HEK293T (cell line): ENCODE results near the gene DNAH8.

Experiments
- ARNT ChIP-seq: fragments of 450-650 bp; IDR thresholded peaks from 2 replicates; pipeline ENCODE4 v1.6.1; 2017; ENCODE audit warnings: mild to moderate bottlenecking
- BHLHE40 ChIP-seq: fragments of 450-650 bp; IDR thresholded peaks from 2 replicates; pipeline ENCODE4 v1.6.1; 2016; ENCODE audit warnings: mild to moderate bottlenecking, moderate library complexity, borderline replicate concordance
- ELF4 ChIP-seq: fragments of 450-650 bp; IDR thresholded peaks from 2 replicates; pipeline ENCODE4 v1.6.1; 2017; ENCODE audit warnings: antibody characterized with exemption
- FOXA1 ChIP-seq: fragments of 450-650 bp; IDR thresholded peaks from 2 replicates; pipeline ENCODE4 v1.6.1; 2016; ENCODE audit warnings: mild to moderate bottlenecking
- FOXK2 ChIP-seq: fragments of 450-650 bp; IDR thresholded peaks from 2 replicates; pipeline ENCODE4 v1.6.1; 2016; ENCODE audit warnings: mild to moderate bottlenecking
- FOXM1 ChIP-seq: fragments of 450-650 bp; IDR thresholded peaks from 2 replicates; pipeline ENCODE4 v1.6.1; 2017; ENCODE audit warnings: mild to moderate bottlenecking, borderline replicate concordance
- HDGF ChIP-seq: fragments of 450-650 bp; IDR thresholded peaks from 2 replicates; pipeline ENCODE4 v1.6.1; 2017; ENCODE audit warnings: antibody characterized with exemption, borderline replicate concordance
- NFRKB ChIP-seq: fragments of 450-650 bp; IDR thresholded peaks from 2 replicates; pipeline ENCODE4 v1.6.1; 2016; ENCODE audit warnings: mild to moderate bottlenecking, moderate library complexity
- SP1 ChIP-seq: fragments of 450-650 bp; IDR thresholded peaks from 2 replicates; pipeline ENCODE4 v1.6.1; 2017
- SUZ12 ChIP-seq: fragments of 450-650 bp; IDR thresholded peaks from 2 replicates; pipeline ENCODE4 v1.6.1; 2016; ENCODE audit warnings: mild to moderate bottlenecking

DNA sequence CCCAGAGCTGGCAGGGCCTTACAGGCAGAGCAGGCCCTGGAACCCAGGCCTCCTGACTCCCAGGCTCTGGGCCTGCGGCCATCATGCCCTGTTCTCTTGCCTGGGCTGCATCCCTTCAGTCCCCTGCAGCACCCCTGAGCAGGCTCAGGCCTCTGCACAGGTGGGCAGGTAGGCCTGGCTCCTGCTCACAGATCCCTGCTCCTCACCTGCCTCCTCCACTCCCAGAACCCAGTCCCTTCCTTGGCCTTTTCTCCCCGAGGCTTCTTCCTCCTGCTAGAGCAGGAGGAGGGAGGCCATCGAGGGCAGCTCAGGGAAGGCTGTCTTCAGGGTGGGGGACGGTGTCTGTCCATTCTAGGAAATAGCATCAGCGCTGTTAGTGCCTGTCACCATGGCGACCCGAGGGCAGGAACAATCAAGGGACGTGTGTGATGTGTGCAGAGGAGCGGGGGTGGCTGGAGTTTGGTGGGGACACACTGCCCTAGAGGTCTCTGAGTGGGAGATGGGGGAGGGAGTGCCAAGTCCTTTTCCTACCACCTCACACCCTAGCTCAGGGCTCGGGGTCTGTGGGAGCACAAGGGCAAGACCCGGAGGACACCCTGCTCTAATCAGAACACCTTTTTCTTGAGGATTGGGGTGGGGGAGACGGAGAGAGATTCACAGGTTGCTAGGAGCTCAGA is 360.0 kb downstream of the DNAH8 start:
- no peak for TF ChIP-seq HDGF
- TF ChIP-seq ELF4 = no peak
- no peak for TF ChIP-seq SP1
- no peak for TF ChIP-seq SUZ12
- TF ChIP-seq ARNT = no peak
- TF ChIP-seq BHLHE40 = no peak
- no peak for TF ChIP-seq FOXM1
- TF ChIP-seq FOXK2 = no peak
- no peak for TF ChIP-seq FOXA1
- no peak for TF ChIP-seq NFRKB
